Stomach (tissue), 4 donors: ENCODE measurements around the gene NRROS.

Experiments used
- CTCF ChIP-seq, 7 experiments: fragments of 450-650 bp in 4 of 7; fragments of 200-600 bp in 3 of 7; sonication (generic) in 3 of 7; IDR thresholded peaks; one replicate each; pipeline ENCODE4 v1.5.1; 2016 to 2019; ENCODE audit warnings: antibody characterized with exemption in 7 of 7, control low read depth in 2 of 7, mild to moderate bottlenecking in 1 of 7
- POLR2AphosphoS5 ChIP-seq, 3 donors: sonication (generic); formaldehyde crosslinking; IDR thresholded peaks; one replicate each; pipeline ENCODE4 v1.6.1; 2016; ENCODE audit warnings: antibody characterized with exemption in 3 of 3

DNA sequence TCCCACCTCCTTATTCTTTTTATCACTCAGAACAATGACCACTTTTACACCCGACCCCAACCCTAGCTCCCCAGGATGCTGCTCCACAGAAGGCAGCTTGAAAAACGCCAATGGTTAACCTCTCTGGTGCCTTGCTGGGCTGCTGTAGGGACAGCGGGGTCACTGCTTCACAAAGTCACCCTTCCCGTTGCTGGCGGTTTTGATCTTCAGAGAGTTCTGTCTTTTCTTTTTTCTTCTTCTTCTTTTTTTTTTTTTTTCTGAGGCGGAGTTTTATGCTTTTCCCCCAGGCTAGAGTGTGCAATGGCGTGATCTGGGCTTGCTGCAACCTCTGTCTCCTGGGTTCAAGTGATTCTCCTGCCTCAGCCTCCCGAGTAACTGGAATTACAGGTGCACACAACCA lies 51.9 kb downstream of the NRROS start:
- no peak for TF ChIP-seq POLR2AphosphoS5 (IDR thresholded peaks at IDR 0.05)
- no peak for TF ChIP-seq CTCF (IDR thresholded peaks at IDR 0.05)
